Measurements from ENCODE around the gene CYP46A1.

Gene CYP46A1

DNA sequence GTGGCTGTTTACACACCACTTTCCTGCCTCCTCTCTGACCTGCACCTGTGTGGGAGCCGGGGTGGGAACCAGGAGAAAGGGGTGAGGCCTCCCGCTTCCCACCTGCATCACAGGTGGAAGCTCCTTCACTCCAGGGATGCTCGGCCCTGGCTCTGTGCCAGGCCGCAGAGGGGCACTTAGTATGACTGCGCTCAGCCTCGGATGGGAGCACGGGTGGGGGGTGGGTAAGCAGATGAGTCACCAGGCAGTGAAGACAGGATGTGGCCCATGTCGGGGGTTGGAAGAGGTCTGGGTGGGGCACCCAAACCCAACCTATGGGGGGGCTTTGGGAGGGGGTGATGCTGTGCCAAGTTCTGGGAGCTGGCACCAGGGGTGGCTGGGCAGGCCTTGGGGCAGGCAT lies 7.4 kb upstream of the CYP46A1 start:
- Histone ChIP-seq H4K20me1 (ENCODE audit: insufficient read depth) (no peaks in the 10 kb centered on the region), H3K9ac (no peak overlapping the region), H3K4me1 (ENCODE audit: low read depth, poor library complexity, severe bottlenecking) (peaks cover 25% of the 10 kb centered on the region), H3K4me3 (IDR thresholded peaks at IDR 0.05; ENCODE audit: insufficient read depth, low read depth, low read length) (no peak overlapping the region), H3K79me2 (ENCODE audit: insufficient read depth, low read depth) (no peaks in the 10 kb centered on the region), H2AFZ (ENCODE audit: low read depth) (no peak overlapping the region), H3K36me3 (ENCODE audit: insufficient read depth) (no peaks in the 10 kb centered on the region), H3K27me3 (ENCODE audit: insufficient read depth, low read depth) (no peaks in the 10 kb centered on the region), H3K4me2 (no peak overlapping the region), H3K27ac (no peak overlapping the region)
- TF ChIP-seq, protein P1, sequence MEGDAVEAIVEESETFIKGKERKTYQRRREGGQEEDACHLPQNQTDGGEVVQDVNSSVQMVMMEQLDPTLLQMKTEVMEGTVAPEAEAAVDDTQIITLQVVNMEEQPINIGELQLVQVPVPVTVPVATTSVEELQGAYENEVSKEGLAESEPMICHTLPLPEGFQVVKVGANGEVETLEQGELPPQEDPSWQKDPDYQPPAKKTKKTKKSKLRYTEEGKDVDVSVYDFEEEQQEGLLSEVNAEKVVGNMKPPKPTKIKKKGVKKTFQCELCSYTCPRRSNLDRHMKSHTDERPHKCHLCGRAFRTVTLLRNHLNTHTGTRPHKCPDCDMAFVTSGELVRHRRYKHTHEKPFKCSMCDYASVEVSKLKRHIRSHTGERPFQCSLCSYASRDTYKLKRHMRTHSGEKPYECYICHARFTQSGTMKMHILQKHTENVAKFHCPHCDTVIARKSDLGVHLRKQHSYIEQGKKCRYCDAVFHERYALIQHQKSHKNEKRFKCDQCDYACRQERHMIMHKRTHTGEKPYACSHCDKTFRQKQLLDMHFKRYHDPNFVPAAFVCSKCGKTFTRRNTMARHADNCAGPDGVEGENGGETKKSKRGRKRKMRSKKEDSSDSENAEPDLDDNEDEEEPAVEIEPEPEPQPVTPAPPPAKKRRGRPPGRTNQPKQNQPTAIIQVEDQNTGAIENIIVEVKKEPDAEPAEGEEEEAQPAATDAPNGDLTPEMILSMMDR (conservative IDR thresholded peaks at IDR 0.05; ENCODE audit: low read depth, low read length): no peak

DNA sequence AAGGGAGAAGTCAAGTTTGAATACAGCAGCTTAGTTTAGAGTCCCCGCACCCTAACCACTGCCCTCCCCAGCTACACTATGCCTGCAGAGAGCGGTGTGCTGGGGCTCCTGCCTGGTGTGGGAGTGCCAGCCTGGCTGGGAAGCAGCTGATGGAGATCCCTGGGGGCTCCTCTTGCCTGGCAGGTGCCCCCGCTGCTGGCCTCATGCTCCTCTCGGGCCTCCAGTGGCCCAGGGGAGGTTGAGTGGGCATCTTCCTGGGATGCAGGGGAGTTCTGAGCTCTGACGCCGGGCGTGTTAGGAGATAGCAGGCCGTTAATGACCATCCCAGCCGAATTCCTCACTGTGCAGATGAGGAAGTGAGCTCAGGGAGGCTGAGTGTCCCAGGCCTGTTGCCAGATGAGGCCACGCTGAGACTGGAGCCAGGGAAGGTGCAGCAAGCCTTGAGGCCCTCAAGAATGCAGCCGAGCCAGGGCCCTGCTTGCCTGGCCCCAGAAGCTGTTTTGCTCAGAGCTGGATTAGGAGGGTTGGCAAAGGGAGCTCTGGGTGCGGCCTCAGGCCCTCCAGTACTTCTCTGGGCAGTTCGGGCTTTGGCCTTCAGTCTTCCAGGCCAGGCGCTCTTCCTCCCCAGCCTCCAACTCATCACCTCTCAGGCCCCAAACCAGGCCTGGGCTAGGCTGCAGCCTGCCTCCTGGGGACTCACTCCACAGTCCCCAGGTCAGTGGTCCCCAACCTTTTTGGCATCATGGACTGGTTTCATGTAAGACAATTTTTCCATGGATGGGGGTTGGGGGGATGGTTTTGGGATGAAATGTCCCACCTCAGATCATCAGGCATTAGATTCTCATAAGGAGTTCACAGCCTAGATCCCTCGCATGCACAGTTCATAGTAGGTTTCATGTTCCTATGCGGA lies 6.6 kb upstream of the CYP46A1 start:
- no peak overlapping the region for H3K9ac ChIP-seq
- TF ChIP-seq, protein P1 (conservative IDR thresholded peaks at IDR 0.05; ENCODE audit: low read depth, low read length): no peak

DNA sequence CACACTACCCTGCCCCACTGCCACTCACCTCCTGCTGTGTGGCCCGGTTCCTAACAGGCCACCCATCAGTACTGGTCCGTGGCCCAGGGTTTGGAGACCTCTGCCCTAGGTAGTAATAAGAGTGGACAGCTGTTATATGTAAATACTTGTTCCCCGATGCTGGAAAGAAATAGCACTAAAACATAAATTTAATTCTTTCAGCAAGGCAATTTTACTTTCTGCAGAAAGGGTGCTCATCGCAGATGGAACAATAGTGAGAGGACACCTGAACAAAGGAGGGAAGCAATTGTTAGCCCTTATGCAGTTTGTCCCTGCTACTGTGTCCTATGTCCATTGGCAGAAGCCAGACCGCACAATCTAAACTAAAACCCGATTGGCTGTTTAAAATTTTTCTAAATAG lies 5.9 kb upstream of the CYP46A1 start:
- H3K27ac ChIP-seq: no peak overlapping the region
- TF ChIP-seq, protein P1 (conservative IDR thresholded peaks at IDR 0.05; ENCODE audit: low read depth, low read length): no peak

More for the DNA sequence above, 6.6 kb upstream of the CYP46A1 start:
- Histone ChIP-seq H3K79me2 (ENCODE audit: insufficient read depth, low read depth) (no peaks in the 10 kb centered on the region), H2AFZ (ENCODE audit: low read depth) (no peak overlapping the region), H3K27me3 (ENCODE audit: insufficient read depth, low read depth) (no peaks in the 10 kb centered on the region), H3K4me2 (no peak overlapping the region), H3K27ac (no peak overlapping the region), H3K4me1 (ENCODE audit: low read depth, poor library complexity, severe bottlenecking) (peaks cover 19% of the 10 kb centered on the region), H3K4me3 (IDR thresholded peaks at IDR 0.05; ENCODE audit: insufficient read depth, low read depth, low read length) (no peak overlapping the region), H3K36me3 (ENCODE audit: insufficient read depth) (no peaks in the 10 kb centered on the region), H4K20me1 (ENCODE audit: insufficient read depth) (no peaks in the 10 kb centered on the region)

DNA sequence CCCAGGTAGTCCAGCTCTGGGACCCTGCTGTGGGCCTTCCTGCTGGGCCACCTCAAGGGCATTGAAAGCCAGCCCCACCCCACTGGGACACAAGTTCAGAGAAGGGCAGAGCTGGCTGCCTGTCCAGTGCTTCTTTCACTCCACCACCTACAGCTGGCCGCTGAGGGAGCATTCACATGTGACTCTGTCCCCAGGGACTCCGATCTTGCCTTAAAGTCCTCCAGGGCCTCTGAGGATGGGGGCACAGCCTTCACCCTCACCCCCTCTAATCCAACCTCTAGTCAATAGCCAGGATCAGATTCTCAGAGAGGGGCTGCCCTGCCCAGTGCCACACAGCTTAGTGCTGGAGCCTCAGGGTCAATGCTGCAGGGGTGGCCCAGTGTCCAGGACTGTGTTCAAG lies 5.0 kb upstream of the CYP46A1 start:
- no peaks in the 10 kb centered on the region for H3K27me3 ChIP-seq (ENCODE audit: insufficient read depth, low read depth)
- no peaks in the 10 kb centered on the region for H4K20me1 ChIP-seq (ENCODE audit: insufficient read depth)
- no peak overlapping the region for H3K27ac ChIP-seq
- no peak overlapping the region for H3K4me3 ChIP-seq (IDR thresholded peaks at IDR 0.05; ENCODE audit: insufficient read depth, low read depth, low read length)
- no peaks in the 10 kb centered on the region for H3K79me2 ChIP-seq (ENCODE audit: insufficient read depth, low read depth)
- H2AFZ ChIP-seq (ENCODE audit: low read depth): no peak overlapping the region
- no peaks in the 10 kb centered on the region for H3K36me3 ChIP-seq (ENCODE audit: insufficient read depth)
- peaks cover 11% of the 10 kb centered on the region for H3K4me1 ChIP-seq (ENCODE audit: low read depth, poor library complexity, severe bottlenecking)
- H3K4me2 ChIP-seq: no peak overlapping the region
- H3K9ac ChIP-seq: no peak overlapping the region
- TF ChIP-seq, protein P1 (conservative IDR thresholded peaks at IDR 0.05; ENCODE audit: low read depth, low read length): no peak

More for the DNA sequence above, 5.9 kb upstream of the CYP46A1 start:
- no peaks in the 10 kb centered on the region for H3K36me3 ChIP-seq (ENCODE audit: insufficient read depth)
- H3K4me2 ChIP-seq: no peak overlapping the region
- H4K20me1 ChIP-seq (ENCODE audit: insufficient read depth): no peaks in the 10 kb centered on the region
- no peaks in the 10 kb centered on the region for H3K79me2 ChIP-seq (ENCODE audit: insufficient read depth, low read depth)
- H2AFZ ChIP-seq (ENCODE audit: low read depth): no peak overlapping the region
- no peak overlapping the region for H3K4me3 ChIP-seq (IDR thresholded peaks at IDR 0.05; ENCODE audit: insufficient read depth, low read depth, low read length)
- no peak overlapping the region for H3K9ac ChIP-seq
- H3K27me3 ChIP-seq (ENCODE audit: insufficient read depth, low read depth): no peaks in the 10 kb centered on the region
- H3K4me1 ChIP-seq (ENCODE audit: low read depth, poor library complexity, severe bottlenecking): peaks cover 15% of the 10 kb centered on the region

Measured in KMS-11 (cell line).